HT1080 (cell line): ENCODE measurements around the gene R3HDML. TPM values are rescaled to one million over a fixed set of nuclear protein-coding genes. Genes with fewer than 3 reads are reported as not detected.
"Not testable (repeated sequence)": the region's sequence is repeated elsewhere in the genome, so short reads cannot be mapped to it uniquely, and the experiment has no call there.

ENCODE experiments used
- DNase-seq: peaks from one replicate; pipeline ENCODE4 v3.0.0-alpha.2; 2015; ENCODE audit warnings: low read depth
- polyA plus RNA-seq, 2 experiments: library from polyadenylated mRNA; depleted of rRNA; stranded (reverse); fragments of >200 nt; gene quantifications; 2 replicates each; pipeline ENCODE4 v1.2.3, GENCODE V29; 2015
- total RNA-seq: library from RNA; depleted of rRNA; stranded (reverse); fragments of >200 nt; shearing (Covaris generic); gene quantifications from 2 replicates; pipeline ENCODE4 v1.2.3, GENCODE V29; 2014; rRNA removed

R3HDML gene, protein sequence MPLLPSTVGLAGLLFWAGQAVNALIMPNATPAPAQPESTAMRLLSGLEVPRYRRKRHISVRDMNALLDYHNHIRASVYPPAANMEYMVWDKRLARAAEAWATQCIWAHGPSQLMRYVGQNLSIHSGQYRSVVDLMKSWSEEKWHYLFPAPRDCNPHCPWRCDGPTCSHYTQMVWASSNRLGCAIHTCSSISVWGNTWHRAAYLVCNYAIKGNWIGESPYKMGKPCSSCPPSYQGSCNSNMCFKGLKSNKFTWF
- total RNA-seq = not detected in 2 replicates
- polyA plus RNA-seq (2015; cell fraction: cytosol; rRNA removed) = not detected in 2 replicates
- polyA plus RNA-seq (2015; cell fraction: nucleus; rRNA removed) = not detected in 2 replicates

GRCh38 chr20:44336725-44337380 is at the start of gene R3HDML:
Gene R3HDML (plus strand): TSS chr20:44337043. CDS start chr20:44337158, 115 bp downstream.
- no peak for DNase-seq

DNA sequence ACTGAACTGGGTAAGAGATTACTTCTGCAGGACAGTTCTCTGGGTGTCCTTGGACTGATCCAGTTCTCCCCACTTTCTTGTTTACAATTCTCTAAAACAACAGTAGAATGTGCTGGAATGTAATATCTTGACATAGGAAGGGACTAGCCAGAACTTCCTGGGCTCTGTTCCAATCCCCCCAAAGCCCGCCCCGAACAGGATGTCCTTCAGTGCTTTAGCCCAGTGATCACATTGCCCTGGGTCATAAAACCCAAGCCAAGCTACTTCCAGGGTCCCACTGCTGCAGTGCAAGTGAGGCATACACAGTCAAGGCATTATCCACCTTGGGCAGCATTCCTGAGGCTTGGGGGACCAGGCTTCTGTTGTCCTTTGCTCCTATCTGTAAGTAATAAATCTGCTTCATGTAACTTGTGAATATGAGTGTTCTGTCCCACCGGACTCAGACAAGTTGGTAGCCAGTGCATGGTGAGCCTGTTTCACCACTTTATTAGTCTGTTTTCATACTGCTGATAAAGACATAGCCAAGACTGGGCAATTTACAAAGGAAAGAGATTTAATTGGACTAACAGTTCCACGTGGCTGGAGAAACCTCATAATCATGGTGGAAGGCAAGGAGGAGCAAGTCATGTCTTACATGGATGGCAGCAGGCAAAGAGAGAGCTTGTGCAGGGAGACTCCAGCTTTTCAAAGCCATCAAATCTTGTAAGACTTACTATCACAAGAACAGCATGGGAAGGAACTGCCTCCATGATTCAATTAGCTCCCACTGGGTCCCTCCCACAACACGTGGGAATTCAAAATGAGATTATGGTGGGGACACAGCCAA is 49.4 kb upstream of the R3HDML start:
- no peak for DNase-seq

GRCh38 chr20:44288252-44288651 is 48.6 kb upstream of the R3HDML start:
- DNase-seq = no peak

DNA sequence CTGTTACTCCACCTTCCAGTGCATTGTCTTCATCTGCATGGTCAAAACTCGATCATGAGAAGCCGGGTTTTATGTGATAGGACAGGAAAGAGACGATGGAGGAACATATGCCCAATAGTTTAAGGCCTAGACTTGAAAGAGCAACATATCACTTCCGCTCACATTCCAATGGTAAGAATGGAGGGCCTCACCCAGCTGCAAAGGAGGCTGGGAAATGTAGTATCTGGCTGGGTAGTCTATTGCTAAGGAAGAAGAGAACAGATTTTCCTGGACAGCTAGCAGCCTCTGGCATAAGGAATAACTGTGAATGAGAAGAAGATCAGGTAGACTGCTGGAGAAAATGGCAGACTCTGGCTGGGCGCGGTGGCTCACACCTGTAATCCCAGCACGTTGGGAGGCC is 45.1 kb upstream of the R3HDML start:
- DNase-seq = peak; percentile 49

GRCh38 chr20:44296011-44296410 is 40.8 kb upstream of the R3HDML start:
- DNase-seq = no peak

DNA sequence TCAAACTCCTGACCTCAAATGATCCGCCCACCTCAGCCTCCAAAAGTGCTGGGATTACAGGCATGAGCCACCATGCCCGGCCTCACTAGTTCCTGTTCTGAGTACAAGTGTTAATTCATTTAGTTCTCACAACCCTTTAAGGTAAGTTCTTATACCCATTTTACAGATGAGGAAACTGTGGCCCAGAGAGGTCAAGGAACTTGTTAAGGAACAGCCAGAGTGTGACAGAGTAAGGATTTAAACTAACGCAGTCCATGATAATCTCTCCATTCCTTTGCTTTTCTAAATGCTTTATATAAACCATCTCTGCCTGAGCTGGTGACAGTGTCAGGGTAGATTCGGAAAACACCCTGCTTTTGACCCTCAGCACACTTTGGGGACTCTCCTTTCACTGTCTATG is 39.1 kb upstream of the R3HDML start:
- no peak for DNase-seq

GRCh38 chr20:44299011-44299535 is 37.8 kb upstream of the R3HDML start:
- not testable (repeated sequence) for DNase-seq

DNA sequence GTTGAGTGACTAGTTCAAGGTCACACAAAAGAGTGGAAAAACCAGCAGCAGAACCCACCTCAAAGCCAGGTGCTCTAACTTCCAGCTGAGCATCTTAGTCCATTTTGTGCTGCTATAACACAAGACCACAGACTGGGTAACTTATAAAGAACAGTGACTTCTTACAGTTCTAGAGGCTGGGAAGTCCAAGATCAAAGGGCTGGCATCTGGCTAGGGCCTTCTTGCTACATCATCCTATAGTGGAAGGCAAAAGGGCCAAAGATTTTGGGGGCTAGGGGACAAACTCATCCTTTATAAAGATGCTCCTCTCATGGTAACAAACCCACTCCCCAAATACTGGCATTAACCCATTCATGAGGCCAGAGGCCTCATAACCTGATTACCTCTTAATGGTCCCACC is 35.6 kb upstream of the R3HDML start:
- no peak for DNase-seq

DNA sequence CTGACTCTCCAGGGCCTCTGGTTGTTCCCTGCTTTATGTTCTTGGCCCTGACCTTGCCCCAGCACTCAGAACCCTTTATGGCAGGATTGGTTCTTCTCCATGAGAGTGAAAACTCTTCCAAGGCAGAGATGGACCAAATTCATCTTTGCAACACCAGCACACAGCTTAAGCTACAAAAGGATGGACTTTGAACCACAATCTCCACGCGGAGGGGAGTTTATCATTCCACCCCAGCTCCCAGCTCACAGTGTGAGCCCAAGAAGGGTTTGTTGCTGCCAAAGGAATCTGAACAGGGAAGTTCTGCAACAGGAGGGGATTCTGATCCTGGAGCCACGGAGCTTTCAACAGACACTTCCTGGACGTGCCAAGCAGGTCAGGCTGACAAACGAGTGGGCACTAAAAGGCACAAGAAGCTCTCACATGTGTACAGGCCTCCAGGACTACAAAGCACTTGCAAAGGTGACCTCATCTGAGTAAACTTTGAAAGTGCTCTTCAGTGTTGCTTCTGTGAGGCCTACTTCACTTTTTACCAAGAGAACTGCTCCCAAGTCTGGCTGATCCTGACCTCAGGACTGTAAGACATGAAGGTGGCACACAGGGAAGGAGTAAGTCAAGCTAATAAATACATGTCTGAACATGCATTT is 34.7 kb upstream of the R3HDML start:
- DNase-seq = no peak

DNA sequence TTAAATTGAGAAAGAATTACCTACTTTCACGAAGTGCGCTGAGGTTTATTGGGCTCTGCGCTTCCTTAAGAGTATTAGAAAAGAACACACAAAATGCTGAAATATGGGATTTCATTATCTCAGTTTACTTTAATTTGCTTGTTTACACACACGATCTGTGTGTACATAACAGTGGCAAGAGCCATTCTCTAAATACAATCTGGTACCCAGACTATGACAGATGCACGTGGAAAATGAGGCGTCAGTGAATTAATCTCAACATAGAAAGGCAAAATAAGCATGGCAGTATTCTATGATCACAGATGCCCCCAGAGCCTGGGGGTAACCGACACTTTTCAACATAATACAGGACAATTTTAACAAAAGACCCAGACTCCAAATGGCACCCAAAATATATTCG is 34.1 kb upstream of the R3HDML start:
- no peak for DNase-seq

- no peak for DNase-seq
These were observed 32.5 kb upstream of the R3HDML start for GRCh38 chr20:44304383-44304782.

DNA sequence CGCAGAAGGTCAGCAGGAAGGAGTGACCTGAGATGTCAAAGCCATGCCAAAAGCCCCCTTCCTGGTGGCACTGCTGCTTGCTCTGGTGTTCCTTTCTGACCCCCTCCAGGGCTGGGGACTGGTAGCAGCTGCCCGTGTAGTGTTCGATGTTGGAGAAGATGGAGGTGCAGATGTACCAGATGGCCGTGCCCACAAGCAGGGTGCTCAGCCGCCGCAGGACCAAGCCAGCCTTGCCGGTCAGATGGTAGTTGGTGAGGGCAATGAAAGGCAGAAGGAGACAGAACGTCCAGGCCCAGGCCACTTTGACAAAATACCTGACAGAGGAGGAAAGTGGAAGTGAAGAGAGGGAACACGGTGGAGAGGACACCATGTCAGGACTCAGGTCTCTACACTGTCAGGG is 29.9 kb upstream of the R3HDML start:
- no peak for DNase-seq

GRCh38 chr20:44309763-44310663 is 26.8 kb upstream of the R3HDML start:
- DNase-seq = no peak

DNA sequence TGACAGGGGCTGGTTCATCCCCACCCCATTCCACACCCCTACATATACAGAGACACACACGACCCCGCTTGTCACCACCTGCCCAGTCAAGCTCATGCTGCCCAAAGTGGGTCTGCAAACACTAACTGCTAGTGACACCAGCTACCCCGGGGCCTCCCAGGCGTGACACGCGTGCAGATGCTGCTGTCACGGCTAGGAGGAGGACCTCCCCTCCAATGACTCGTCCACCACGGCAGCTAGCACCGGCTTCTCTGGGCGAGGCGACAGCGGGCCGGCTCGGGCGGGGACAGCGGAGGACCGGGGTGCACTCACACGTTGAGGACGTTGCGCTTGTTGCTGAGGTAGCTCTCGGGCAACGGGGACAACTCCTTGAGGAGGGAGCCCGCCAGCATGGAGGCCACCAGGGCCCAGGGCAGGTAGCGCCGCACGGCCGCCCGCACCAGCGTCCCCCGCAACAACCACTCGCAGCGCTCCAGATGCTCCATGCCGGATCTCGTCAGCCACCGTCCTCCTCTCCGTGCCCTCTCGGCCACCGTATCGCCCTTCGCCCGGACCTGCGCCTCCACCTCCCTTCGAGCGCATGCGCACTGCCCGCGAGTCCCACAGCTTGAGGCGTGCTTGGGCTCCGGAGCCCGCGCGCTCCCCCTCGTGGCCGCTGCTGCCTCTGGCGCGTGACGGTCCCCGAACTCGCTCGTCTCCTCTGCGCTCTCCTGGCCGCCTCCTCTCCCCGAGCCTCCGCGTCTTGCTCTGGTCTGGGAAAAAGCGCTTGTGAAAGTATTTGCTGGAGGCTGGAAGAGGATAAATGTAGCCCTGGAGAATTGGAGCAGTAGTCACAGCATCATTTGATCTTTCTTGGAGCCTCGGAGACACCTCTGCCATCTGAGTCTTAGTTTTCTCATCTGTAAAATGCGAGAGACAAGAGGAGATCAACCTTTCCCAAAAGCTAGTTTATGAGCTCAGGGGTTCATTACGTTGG is 25.9 kb upstream of the R3HDML start, which contains the start of gene FITM2:
Gene FITM2, minus strand, starts transcription at position 539 of the 976 bp plus-strand sequence. Its CDS starts 54 bp downstream, at position 485.
- DNase-seq = peak; percentile 92

DNA sequence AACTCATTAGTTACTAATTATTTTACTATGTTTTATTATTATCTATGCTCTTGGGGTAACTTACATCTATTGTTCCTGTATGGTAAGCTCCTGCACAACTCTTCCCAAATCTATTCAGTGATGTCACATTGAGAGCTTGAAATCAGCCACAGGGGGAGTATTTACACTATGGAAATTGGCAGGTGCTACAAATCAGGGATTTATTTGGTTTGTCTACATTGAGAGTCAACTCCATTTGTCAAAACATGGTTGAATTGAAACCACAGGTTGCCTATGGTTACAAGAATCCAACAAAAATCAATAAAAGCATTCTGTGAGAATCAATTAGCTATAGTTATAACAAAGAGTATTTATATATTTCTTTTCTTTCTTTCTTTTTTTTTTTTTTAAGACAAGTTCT is 22.0 kb upstream of the R3HDML start:
- no peak for DNase-seq

- no peak for DNase-seq
These were observed 16.9 kb upstream of the R3HDML start for GRCh38 chr20:44319839-44320422.

DNA sequence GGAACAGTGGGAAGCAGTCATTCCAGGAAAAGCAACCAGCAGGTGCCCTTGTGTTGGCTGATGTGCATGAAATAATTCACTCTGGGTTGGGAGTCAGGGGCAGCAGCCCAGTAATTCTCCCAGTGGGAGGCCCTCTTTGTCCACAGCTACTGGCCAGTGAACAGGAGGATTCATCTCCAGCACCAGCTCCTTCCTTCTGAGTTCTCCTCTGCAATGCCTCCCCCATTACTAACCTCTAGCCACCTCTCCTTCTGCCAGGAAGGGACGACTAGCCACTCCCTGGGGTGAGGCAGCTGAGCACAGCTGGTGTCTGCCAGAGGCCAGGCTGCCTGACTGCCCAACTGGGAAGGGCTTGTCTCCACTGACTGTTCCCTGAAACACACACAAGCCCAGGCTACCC is 12.5 kb upstream of the R3HDML start:
- no peak for DNase-seq

DNA sequence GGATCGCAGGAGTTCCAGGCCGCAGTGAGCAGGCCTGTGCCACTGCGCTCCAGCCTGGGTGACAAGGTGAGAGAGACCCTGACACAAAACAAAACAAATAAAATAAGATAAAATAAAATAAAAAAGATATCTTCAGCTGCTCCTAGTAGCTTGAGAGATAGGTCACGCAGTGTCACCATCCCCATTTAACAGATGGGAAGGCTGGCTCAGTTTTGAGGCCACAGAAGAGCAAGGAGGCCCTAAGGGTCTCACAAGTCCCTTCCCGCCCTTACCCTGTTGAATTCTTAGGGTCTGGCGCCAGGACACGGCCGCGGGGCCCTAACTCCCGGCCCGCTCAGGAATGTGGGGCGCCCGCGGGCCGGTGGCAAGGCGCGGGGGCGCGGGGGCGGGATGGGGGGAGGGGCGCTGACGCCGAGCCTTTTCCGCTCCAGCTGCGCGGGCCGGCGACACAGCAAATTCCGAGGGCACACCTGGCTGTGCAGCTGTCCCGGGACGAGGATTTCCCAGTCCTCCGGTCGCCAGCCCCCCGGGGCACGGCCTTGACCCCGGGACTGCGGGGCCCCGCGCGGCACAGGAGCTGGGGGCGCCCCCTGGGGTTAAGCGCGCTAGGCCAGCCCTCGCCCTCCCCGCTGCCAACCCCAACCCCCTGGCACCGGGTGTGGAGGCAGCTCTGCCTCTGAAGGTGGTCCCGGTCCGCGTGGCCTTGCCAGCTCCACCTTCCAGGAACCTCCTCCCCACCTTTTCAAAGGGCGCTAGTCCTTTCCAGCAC is 10.3 kb upstream of the R3HDML start:
- DNase-seq = no peak
